Measurements from ENCODE around the gene KIRREL3.

DNA sequence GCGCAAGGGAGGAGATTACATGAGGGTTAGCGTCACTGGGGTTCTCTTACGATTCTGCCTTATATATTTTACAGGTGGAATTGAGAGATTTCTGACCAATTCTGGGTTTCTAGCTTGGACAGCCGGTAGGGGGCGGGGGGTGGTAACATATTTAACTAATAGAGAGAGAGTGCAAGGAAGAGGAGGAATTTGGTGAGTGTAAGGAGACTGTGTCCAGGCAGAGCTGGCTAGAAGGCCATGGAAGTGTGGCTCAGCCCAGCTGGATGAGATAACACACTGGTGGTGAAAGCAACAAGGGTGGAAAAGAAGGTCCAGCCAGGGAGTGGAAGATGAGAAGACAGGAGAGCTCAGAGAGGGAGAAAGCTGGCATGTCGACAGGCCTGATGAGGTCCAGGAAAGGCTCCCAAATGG, 588.6 kb downstream of the KIRREL3 start:
- TF ChIP-seq, protein P1, sequence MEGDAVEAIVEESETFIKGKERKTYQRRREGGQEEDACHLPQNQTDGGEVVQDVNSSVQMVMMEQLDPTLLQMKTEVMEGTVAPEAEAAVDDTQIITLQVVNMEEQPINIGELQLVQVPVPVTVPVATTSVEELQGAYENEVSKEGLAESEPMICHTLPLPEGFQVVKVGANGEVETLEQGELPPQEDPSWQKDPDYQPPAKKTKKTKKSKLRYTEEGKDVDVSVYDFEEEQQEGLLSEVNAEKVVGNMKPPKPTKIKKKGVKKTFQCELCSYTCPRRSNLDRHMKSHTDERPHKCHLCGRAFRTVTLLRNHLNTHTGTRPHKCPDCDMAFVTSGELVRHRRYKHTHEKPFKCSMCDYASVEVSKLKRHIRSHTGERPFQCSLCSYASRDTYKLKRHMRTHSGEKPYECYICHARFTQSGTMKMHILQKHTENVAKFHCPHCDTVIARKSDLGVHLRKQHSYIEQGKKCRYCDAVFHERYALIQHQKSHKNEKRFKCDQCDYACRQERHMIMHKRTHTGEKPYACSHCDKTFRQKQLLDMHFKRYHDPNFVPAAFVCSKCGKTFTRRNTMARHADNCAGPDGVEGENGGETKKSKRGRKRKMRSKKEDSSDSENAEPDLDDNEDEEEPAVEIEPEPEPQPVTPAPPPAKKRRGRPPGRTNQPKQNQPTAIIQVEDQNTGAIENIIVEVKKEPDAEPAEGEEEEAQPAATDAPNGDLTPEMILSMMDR (conservative IDR thresholded peaks at IDR 0.05; ENCODE audit: low read depth, low read length) = 0 out of 2 replicates have a peak, but pooled peaks have one; percentile 3
- TF ChIP-seq RAD21 (IDR thresholded peaks at IDR 0.05; ENCODE audit: low read length) (no peak), POLR2A (IDR thresholded peaks at IDR 0.05; ENCODE audit: low read depth, low read length) (no peak), MXI1 (IDR thresholded peaks at IDR 0.05; ENCODE audit: borderline replicate concordance, low read depth, low read length) (no peak), FOS (IDR thresholded peaks at IDR 0.05; ENCODE audit: low read depth, low read length) (no peak), NFE2L2 (IDR thresholded peaks at IDR 0.05; ENCODE audit: low read depth, low read length) (no peak), RCOR1 (IDR thresholded peaks at IDR 0.05; ENCODE audit: insufficient replicate concordance, low read length) (no peak), MAZ (IDR thresholded peaks at IDR 0.05; ENCODE audit: borderline replicate concordance, low read depth, low read length) (no peak), CHD1 (IDR thresholded peaks at IDR 0.05; ENCODE audit: low read depth, low read length) (no peak), MAFK (IDR thresholded peaks at IDR 0.05; ENCODE audit: low read depth, low read length) (no peak), BHLHE40 (IDR thresholded peaks at IDR 0.05; ENCODE audit: low read depth, low read length) (no peak), CEBPB (IDR thresholded peaks at IDR 0.05; ENCODE audit: low read depth, low read length) (no peak)
- TF ChIP-seq, protein P2, sequence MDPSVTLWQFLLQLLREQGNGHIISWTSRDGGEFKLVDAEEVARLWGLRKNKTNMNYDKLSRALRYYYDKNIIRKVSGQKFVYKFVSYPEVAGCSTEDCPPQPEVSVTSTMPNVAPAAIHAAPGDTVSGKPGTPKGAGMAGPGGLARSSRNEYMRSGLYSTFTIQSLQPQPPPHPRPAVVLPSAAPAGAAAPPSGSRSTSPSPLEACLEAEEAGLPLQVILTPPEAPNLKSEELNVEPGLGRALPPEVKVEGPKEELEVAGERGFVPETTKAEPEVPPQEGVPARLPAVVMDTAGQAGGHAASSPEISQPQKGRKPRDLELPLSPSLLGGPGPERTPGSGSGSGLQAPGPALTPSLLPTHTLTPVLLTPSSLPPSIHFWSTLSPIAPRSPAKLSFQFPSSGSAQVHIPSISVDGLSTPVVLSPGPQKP (IDR thresholded peaks at IDR 0.05; ENCODE audit: borderline replicate concordance, low read depth, low read length) = no peak

Data from IMR-90 (cell line).